ENCODE results near the gene KCNK7. TPM values are rescaled to one million over a fixed set of nuclear protein-coding genes. Genes with fewer than 3 reads are reported as not detected.

KCNK7 gene
- total RNA-seq, 4 donors from 2014 or later, result 1.2 TPM; not detected in 3

DNA sequence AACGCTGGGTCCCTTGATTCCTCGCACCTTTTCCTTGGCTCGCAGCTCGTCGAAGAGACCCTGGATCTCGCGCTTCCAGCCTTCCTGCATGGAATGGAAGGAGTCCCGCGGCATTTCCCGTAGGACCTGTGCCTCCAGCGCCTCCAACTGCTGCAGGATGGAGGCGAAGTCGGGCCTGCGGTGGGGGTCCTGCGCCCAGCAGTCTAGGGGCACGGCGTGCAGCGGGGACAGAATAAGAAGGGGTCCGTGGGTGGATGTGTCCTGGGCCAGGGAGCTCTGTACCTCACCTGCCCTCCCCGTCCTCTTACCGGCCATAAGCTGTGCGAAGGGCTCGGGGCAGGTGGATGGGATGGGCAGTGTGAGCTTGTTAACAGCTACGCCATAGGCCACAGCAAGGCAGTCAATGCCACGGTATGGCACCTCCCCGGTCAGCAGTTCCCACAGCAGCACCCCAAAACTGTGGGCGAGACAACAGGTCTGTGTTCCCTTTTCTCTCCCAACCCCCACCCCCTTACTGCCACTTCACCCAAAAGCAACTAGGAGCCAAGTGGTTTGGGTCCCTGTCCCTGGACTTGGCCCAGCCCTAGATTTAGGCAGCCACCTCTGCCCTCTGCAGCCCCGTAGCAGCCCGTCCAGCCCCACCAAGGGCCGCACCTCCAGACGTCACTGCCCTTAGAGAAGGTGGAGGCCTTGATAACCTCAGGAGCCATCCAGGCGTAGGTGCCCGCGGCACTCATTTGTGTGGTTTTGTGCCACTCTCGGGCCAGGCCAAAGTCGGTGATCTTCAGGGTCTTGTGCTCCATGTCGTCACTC lies 12.2 kb upstream of the KCNK7 start:
- TF ChIP-seq POLR2A (IDR thresholded peaks at IDR 0.05), result no peak
- TF ChIP-seq, protein P1, sequence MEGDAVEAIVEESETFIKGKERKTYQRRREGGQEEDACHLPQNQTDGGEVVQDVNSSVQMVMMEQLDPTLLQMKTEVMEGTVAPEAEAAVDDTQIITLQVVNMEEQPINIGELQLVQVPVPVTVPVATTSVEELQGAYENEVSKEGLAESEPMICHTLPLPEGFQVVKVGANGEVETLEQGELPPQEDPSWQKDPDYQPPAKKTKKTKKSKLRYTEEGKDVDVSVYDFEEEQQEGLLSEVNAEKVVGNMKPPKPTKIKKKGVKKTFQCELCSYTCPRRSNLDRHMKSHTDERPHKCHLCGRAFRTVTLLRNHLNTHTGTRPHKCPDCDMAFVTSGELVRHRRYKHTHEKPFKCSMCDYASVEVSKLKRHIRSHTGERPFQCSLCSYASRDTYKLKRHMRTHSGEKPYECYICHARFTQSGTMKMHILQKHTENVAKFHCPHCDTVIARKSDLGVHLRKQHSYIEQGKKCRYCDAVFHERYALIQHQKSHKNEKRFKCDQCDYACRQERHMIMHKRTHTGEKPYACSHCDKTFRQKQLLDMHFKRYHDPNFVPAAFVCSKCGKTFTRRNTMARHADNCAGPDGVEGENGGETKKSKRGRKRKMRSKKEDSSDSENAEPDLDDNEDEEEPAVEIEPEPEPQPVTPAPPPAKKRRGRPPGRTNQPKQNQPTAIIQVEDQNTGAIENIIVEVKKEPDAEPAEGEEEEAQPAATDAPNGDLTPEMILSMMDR (IDR thresholded peaks at IDR 0.05), result no peak
- Histone ChIP-seq H3K9me3 (no peaks in the 10 kb centered on the region), H3K27me3 (no peaks in the 10 kb centered on the region), H3K4me3 (replicated peaks in 1 of 3) (peak overlapping the region in 1 of 3 donors; percentile 15), H3K27ac (peak overlapping the region in 1 of 3 donors; percentile 44), H3K36me3 (peaks cover 25% of the 10 kb centered on the region in 2 donors), H3K4me1 (peaks cover 18 to 48% of the 10 kb centered on the region in 2 donors)
- intact Hi-C loops (cut with DNase I), result no loop called here
- 79 to 80% methylated on average over 30 to 33 of the region's 37 CpGs for WGBS, 2 donors
- DNase-seq, result no peak

DNA sequence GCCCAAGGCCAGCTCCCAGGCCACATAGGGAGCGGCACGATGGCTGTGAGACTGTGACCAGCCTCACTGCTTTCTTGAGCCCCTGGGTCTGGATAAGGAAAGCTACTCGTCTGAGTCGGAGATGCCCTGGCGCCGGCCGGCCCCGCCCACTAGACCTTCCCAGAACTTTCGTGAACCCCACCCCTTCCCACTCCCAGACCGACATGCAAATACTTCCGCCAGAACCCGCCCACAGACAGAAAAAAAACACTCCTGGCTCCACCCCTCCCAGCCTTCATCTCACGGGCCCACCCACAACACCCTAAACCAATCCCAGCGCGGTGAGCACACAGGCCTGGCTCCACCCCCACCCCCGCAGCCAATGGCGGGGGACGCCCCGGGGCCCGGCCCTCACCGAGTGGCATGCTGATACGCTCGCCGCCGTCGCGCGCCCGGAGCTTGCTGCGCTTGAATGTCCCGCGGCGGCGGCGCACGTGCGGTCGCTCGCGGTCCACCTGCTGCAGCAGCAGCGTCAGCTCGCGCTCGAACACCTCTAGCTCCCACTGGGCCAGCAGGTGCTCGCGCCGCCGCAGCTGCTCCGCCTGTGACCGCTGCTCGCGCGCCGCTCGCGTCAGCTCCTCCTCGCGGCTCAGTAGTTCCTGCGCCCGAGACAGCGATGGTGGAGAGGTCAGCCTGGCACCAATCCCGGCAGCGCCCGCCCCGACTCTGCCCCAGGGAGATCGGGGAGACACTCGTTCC lies 11.4 kb upstream of the KCNK7 start:
- TF ChIP-seq POLR2A (IDR thresholded peaks at IDR 0.05), result peak in 1 of 2 donors; percentile 12
- TF ChIP-seq, protein P1 (IDR thresholded peaks at IDR 0.05), result no peak
- Histone ChIP-seq H3K36me3 (peaks cover 25% of the 10 kb centered on the region in 2 donors), H3K27me3 (no peaks in the 10 kb centered on the region), H3K4me3 (replicated peaks in 1 of 3) (peak overlapping the region in 1 of 3 donors; percentile 15), H3K27ac (peak overlapping the region; percentile 49 to 80 (median 78)), H3K9me3 (no peaks in the 10 kb centered on the region), H3K4me1 (peaks cover 10 to 42% of the 10 kb centered on the region in 2 donors)
- DNase-seq, result peak; percentile 94 to 97
- WGBS, 2 donors, result 30 to 55% methylated on average over 51 to 62 of the region's 67 CpGs
- intact Hi-C loops (cut with DNase I), result no loop called here

DNA sequence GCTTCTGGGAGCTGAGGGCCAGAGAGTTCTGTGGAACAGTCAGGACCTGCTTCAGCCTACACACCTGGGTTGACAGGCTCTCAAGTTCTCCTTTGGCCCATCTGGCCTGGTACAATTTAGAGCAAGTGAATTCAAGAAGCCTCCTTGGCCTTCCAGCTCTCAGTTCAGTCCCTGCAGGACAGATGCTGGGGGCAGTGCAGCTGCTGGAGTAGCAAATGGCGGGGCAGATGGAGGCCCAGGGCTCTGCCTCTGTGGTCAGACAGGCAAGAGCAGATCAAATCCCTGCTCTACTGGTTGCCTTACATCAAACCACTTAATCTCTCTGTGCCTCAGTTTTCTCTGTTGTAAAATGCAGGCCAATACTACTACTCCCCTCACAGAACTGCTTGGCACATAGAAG lies 8.7 kb upstream of the KCNK7 start:
- Histone ChIP-seq H3K36me3 (peaks cover 27 to 28% of the 10 kb centered on the region in 2 donors), H3K27ac (no peak overlapping the region), H3K27me3 (no peaks in the 10 kb centered on the region), H3K4me1 (peaks cover 5 to 23% of the 10 kb centered on the region in 2 donors), H3K4me3 (replicated peaks in 1 of 3) (no peak overlapping the region), H3K9me3 (no peaks in the 10 kb centered on the region)
- 100% methylated on average over 1 of the region's 1 CpG for WGBS, 2 donors
- no peak for DNase-seq
- TF ChIP-seq POLR2A (IDR thresholded peaks at IDR 0.05), result no peak
- TF ChIP-seq, protein P1 (IDR thresholded peaks at IDR 0.05), result no peak
- intact Hi-C loops (cut with DNase I), result no loop called here

DNA sequence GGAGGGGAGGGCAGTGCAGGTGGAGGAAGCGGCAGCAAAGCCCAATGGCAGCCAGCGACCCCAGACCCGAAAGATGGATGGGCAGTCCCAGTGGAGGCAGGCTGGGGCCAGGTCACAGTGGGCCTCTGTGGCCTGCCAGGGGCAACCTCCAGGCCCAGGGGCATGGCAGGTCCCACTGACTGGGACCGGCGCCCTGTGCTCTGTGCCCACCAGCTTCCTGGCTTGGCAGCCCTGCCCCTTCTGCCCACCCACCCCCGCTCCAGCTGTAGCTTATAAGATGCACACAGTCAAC lies 4.3 kb upstream of the KCNK7 start:
- WGBS, 2 donors, result 90 to 100% methylated on average over 3 to 4 of the region's 6 CpGs

More for the DNA sequence above, 4.3 kb upstream of the KCNK7 start:
- intact Hi-C loops (cut with DNase I), result loop anchor here (5.0 kb wide), 1 partner anchor 198 kb away; no protein-coding TSS in a partner anchor
- DNase-seq, result no peak
- Histone ChIP-seq H3K4me1 (peaks cover 0 to 8% of the 10 kb centered on the region in 2 donors), H3K27ac (no peak overlapping the region), H3K27me3 (no peaks in the 10 kb centered on the region), H3K4me3 (replicated peaks in 1 of 3) (no peak overlapping the region), H3K36me3 (peaks cover 32 to 36% of the 10 kb centered on the region in 2 donors), H3K9me3 (no peaks in the 10 kb centered on the region)
- TF ChIP-seq POLR2A (IDR thresholded peaks at IDR 0.05), result no peak
- TF ChIP-seq, protein P1 (IDR thresholded peaks at IDR 0.05), result no peak

Data from thyroid gland (tissue), 4 donors.